GM20000 (cell line): Measurements from ENCODE around the gene HTR3B.

Experiments used
- DNase-seq: peaks from one replicate; pipeline ENCODE4 v3.0.0; 2012; ENCODE audit warnings: low spot score
- CTCF ChIP-seq: IDR thresholded peaks from 2 replicates; pipeline ENCODE4 v1.5.1; 2012; ENCODE audit warnings: mild to moderate bottlenecking, control low read depth; ENCODE audit errors: extremely low read depth, missing control alignments

HTR3B gene

GRCh38 chr11:113951537-113951936 is 46.9 kb downstream of the HTR3B start:
- DNase-seq, result no peak
- no peak for TF ChIP-seq CTCF

GRCh38 chr11:113952070-113952469 is 47.5 kb downstream of the HTR3B start:
- DNase-seq, result no peak
- no peak for TF ChIP-seq CTCF

- TF ChIP-seq CTCF, result no peak
- DNase-seq, result no peak
These were observed 48.0 kb downstream of the HTR3B start for GRCh38 chr11:113952588-113952987.

GRCh38 chr11:113954235-113954634 is 49.6 kb downstream of the HTR3B start:
- TF ChIP-seq CTCF, result no peak
- DNase-seq, result no peak

- no peak for TF ChIP-seq CTCF
- DNase-seq, result no peak
These were observed 52.4 kb downstream of the HTR3B start for GRCh38 chr11:113956986-113957385.

GRCh38 chr11:113960702-113961330 is 56.2 kb downstream of the HTR3B start:
- TF ChIP-seq CTCF, result no peak
- no peak for DNase-seq

GRCh38 chr11:113967361-113967760 is 62.8 kb downstream of the HTR3B start:
- no peak for DNase-seq
- TF ChIP-seq CTCF, result no peak
